Skeletal muscle tissue (tissue), 4 donors: ENCODE results near the gene PKD1L1. TPM values are rescaled to one million over a fixed set of nuclear protein-coding genes. Genes with fewer than 3 reads are reported as not detected.

Experiments used
- H3K27ac ChIP-seq: one replicate; pipeline ENCODE4 v1.7.0; 2013; ENCODE audit warnings: mild to moderate bottlenecking, low read depth, low read length, inconsistent platforms
- H3K27me3 ChIP-seq, 3 donors: one replicate each; pipeline ENCODE4 v1.7.0; 2013; ENCODE audit warnings: low read length in 3 of 3; ENCODE audit not compliant: control insufficient read depth in 3 of 3, insufficient read depth in 3 of 3
- H3K36me3 ChIP-seq, 3 donors: one replicate each; pipeline ENCODE4 v1.7.0; 2013; ENCODE audit warnings: low read length in 3 of 3; ENCODE audit not compliant: control insufficient read depth in 3 of 3, insufficient read depth in 3 of 3
- H3K4me1 ChIP-seq, 3 donors: one replicate each; pipeline ENCODE4 v1.7.0; 2013; ENCODE audit warnings: low read length in 3 of 3, mild to moderate bottlenecking in 3 of 3; ENCODE audit not compliant: control insufficient read depth in 3 of 3, insufficient read depth in 3 of 3
- H3K4me3 ChIP-seq, 3 donors: one replicate each; pipeline ENCODE4 v1.7.0; 2013; ENCODE audit warnings: low read length in 3 of 3
- H3K9ac ChIP-seq, 3 donors: one replicate each; pipeline ENCODE4 v1.7.0; 2013; ENCODE audit warnings: low read length in 3 of 3, mild to moderate bottlenecking in 3 of 3, moderate library complexity in 2 of 3, low read depth in 1 of 3
- H3K9me3 ChIP-seq, 3 donors: one replicate each; pipeline ENCODE4 v1.7.0; 2013; ENCODE audit warnings: low read length in 3 of 3; ENCODE audit not compliant: control insufficient read depth in 3 of 3
- total RNA-seq: library from RNA; depleted of rRNA; stranded (reverse); fragments of >200 nt; gene quantifications from one replicate; pipeline ENCODE4 v1.2.3, GENCODE V29; 2014
- donor health status: Osteomylitis.

The PKD1L1 gene
- total RNA-seq, 1 donor from 2014 or later: 0.52 TPM

GRCh38 chr7:47735431-47736345 is 212.6 kb downstream of the PKD1L1 start:
- Histone ChIP-seq H3K4me1 (no peaks in the 10 kb centered on the region), H3K9ac (no peak overlapping the region), H3K9me3 (peaks cover 0 to 3% (median 0%) of the 10 kb centered on the region in 3 donors), H3K27me3 (peaks cover 0 to 7% (median 0%) of the 10 kb centered on the region in 3 donors), H3K36me3 (no peaks in the 10 kb centered on the region), H3K4me3 (no peak overlapping the region), H3K27ac (no peak overlapping the region)

GRCh38 chr7:47734949-47735291 is 213.3 kb downstream of the PKD1L1 start:
- peaks cover 0 to 7% (median 0%) of the 10 kb centered on the region in 3 donors for H3K27me3 ChIP-seq
- no peak overlapping the region for H3K4me3 ChIP-seq
- H3K9ac ChIP-seq: no peak overlapping the region
- peaks cover 0 to 3% (median 0%) of the 10 kb centered on the region in 3 donors for H3K9me3 ChIP-seq
- no peak overlapping the region for H3K27ac ChIP-seq
- H3K36me3 ChIP-seq: no peaks in the 10 kb centered on the region
- H3K4me1 ChIP-seq: no peaks in the 10 kb centered on the region

- no peak overlapping the region for H3K27ac ChIP-seq
- H3K27me3 ChIP-seq: peaks cover 0 to 7% (median 0%) of the 10 kb centered on the region in 3 donors
- H3K4me1 ChIP-seq: no peaks in the 10 kb centered on the region
- no peak overlapping the region for H3K9ac ChIP-seq
- no peaks in the 10 kb centered on the region for H3K36me3 ChIP-seq
- H3K9me3 ChIP-seq: peaks cover 0 to 3% (median 0%) of the 10 kb centered on the region in 3 donors
- H3K4me3 ChIP-seq: no peak overlapping the region
Measured at GRCh38 chr7:47734287-47734948, 213.8 kb downstream of the PKD1L1 start.

- H3K9me3 ChIP-seq: peaks cover 0 to 3% (median 0%) of the 10 kb centered on the region in 3 donors
- H3K4me1 ChIP-seq: no peaks in the 10 kb centered on the region
- no peak overlapping the region for H3K9ac ChIP-seq
- peaks cover 0 to 7% (median 0%) of the 10 kb centered on the region in 3 donors for H3K27me3 ChIP-seq
- no peaks in the 10 kb centered on the region for H3K36me3 ChIP-seq
- H3K27ac ChIP-seq: no peak overlapping the region
- H3K4me3 ChIP-seq: no peak overlapping the region
Measured at GRCh38 chr7:47730142-47730541, 218.1 kb downstream of the PKD1L1 start.

- Histone ChIP-seq H3K4me3 (no peak overlapping the region), H3K9me3 (no peaks in the 10 kb centered on the region), H3K27me3 (no peaks in the 10 kb centered on the region), H3K9ac (no peak overlapping the region), H3K36me3 (no peaks in the 10 kb centered on the region), H3K27ac (no peak overlapping the region), H3K4me1 (no peaks in the 10 kb centered on the region)
Measured at GRCh38 chr7:47726047-47726726, 222.1 kb downstream of the PKD1L1 start.

GRCh38 chr7:47725031-47725780 is 223.1 kb downstream of the PKD1L1 start:
- Histone ChIP-seq H3K27ac (no peak overlapping the region), H3K27me3 (no peaks in the 10 kb centered on the region)

More at GRCh38 chr7:47725031-47725780, 223.1 kb downstream of the PKD1L1 start:
- H3K9me3 ChIP-seq: no peaks in the 10 kb centered on the region
- H3K9ac ChIP-seq: no peak overlapping the region
- H3K4me3 ChIP-seq: no peak overlapping the region
- H3K4me1 ChIP-seq: peaks cover 0 to 2% (median 0%) of the 10 kb centered on the region in 3 donors
- no peaks in the 10 kb centered on the region for H3K36me3 ChIP-seq

Other genes with a start within 250 kb of the PKD1L1 start
- gene HUS1, start 31.1 kb upstream of the PKD1L1 start, total RNA-seq: 10.4 TPM
- gene SUN3, start 80.6 kb upstream of the PKD1L1 start, total RNA-seq: not detected
- not detected for gene C7orf57, start 87.1 kb upstream of the PKD1L1 start, total RNA-seq
- gene UPP1, start 140.8 kb upstream of the PKD1L1 start, total RNA-seq: 1.0 TPM
- 0.52 TPM for gene ABCA13, start 223.0 kb upstream of the PKD1L1 start, total RNA-seq